OCI-LY3 (cell line): ENCODE data around the gene SVIL.

Experiments
- CTCF ChIP-seq: fragments of 200-600, 300-600 bp; sonication (generic); IDR thresholded peaks from 2 replicates; pipeline ENCODE4 v1.5.1; 2014; ENCODE audit warnings: antibody characterized with exemption, low read length, low read depth
- EZH2phosphoT487 ChIP-seq: fragments of 200-600 bp; shearing (Covaris generic); IDR thresholded peaks from 2 replicates; pipeline ENCODE4 v1.6.1; 2018; ENCODE audit warnings: antibody characterized with exemption, mixed run types, low read depth

- TF ChIP-seq CTCF (no peak), EZH2phosphoT487 (no peak)
These were observed 26.1 kb downstream of the SVIL start for GRCh38 chr10:29608476-29609301.
